ENCODE results near the gene MAPK9.
"Not testable (repeated sequence)": the region's sequence is repeated elsewhere in the genome, so short reads cannot be mapped to it uniquely, and the experiment has no call there.

Gene MAPK9

GRCh38 chr5:180324601-180324950 is 32.7 kb upstream of the MAPK9 start:
- DNase-seq, result no peak

GRCh38 chr5:180323941-180324600 is 32.2 kb upstream of the MAPK9 start:
- DNase-seq, result no peak

- no peak for DNase-seq
Observed at GRCh38 chr5:180323160-180323559, 31.3 kb upstream of the MAPK9 start.

GRCh38 chr5:180318456-180319089 is 26.7 kb upstream of the MAPK9 start:
- no peak for DNase-seq

GRCh38 chr5:180316586-180316985 is 24.7 kb upstream of the MAPK9 start:
- no peak for DNase-seq

GRCh38 chr5:180315762-180316212 is 23.9 kb upstream of the MAPK9 start:
- peak; percentile 65 for DNase-seq

GRCh38 chr5:180313677-180314505 is 22.0 kb upstream of the MAPK9 start:
- no peak for DNase-seq

- DNase-seq, result no peak
Observed at GRCh38 chr5:180311216-180311615, 19.3 kb upstream of the MAPK9 start.

GRCh38 chr5:180306796-180307195 is 14.9 kb upstream of the MAPK9 start:
- DNase-seq, result no peak

GRCh38 chr5:180305481-180305880 is 13.6 kb upstream of the MAPK9 start:
- no peak for DNase-seq

GRCh38 chr5:180304431-180305375 is 12.8 kb upstream of the MAPK9 start:
- DNase-seq, result no peak

GRCh38 chr5:180304016-180304292 is 12.1 kb upstream of the MAPK9 start:
- DNase-seq, result no peak

- no peak for DNase-seq
Observed at GRCh38 chr5:180303226-180304015, 11.5 kb upstream of the MAPK9 start.

- no peak for DNase-seq
Observed at GRCh38 chr5:180302256-180302655, 10.4 kb upstream of the MAPK9 start.

GRCh38 chr5:180301253-180301652 is 9.4 kb upstream of the MAPK9 start:
- DNase-seq, result no peak

GRCh38 chr5:180299526-180299925 is 7.6 kb upstream of the MAPK9 start:
- DNase-seq, result no peak

GRCh38 chr5:180299014-180299413 is 7.1 kb upstream of the MAPK9 start:
- DNase-seq, result not testable (repeated sequence)

GRCh38 chr5:180297587-180298282 is 5.9 kb upstream of the MAPK9 start:
- DNase-seq, result no peak

GRCh38 chr5:180296771-180297170 is 4.9 kb upstream of the MAPK9 start:
- DNase-seq, result no peak

GRCh38 chr5:180294913-180295555 is 3.2 kb upstream of the MAPK9 start:
- no peak for DNase-seq

- no peak for DNase-seq
Observed at GRCh38 chr5:180294411-180294810, 2.5 kb upstream of the MAPK9 start.
